Natural killer cell (primary cell): ENCODE measurements around the gene EVI5L. TPM values are rescaled to one million over a fixed set of nuclear protein-coding genes. Genes with fewer than 3 reads are reported as not detected.
A peak's percentile ranks its signal among the peaks of the same experiment; 100 is the strongest.

Experiments
- ATAC-seq, 3 donors: fragments of 150-1000 bp in 2 of 3; fragments of 200-7000 bp in 1 of 3; cut with Tn5 transposase; 1 replicate in 1 of 3; 2 replicates in 2 of 3; pipeline ENCODE4 v1.10.0; 2021; ENCODE audit warnings: mild to moderate bottlenecking in 2 of 3, moderate library complexity in 2 of 3
- DNase-seq, 2 donors: peaks; one replicate each; pipeline versions ENCODE4 v3.0.0 to v3.0.0-alpha.2; 2013 to 2021; ENCODE audit warnings: mixed read lengths in 1 of 2
- H3K27ac ChIP-seq: one replicate; pipeline ENCODE4 v1.5.1; 2013; ENCODE audit warnings: mild to moderate bottlenecking, low read length
- H3K27me3 ChIP-seq: one replicate; pipeline ENCODE4 v1.6.1; 2013; ENCODE audit warnings: low read length; ENCODE audit not compliant: control insufficient read depth, insufficient read depth
- H3K36me3 ChIP-seq: one replicate; pipeline ENCODE4 v1.6.1; 2013; ENCODE audit warnings: low read length; ENCODE audit not compliant: control insufficient read depth, insufficient read depth
- H3K4me1 ChIP-seq: one replicate; pipeline ENCODE4 v1.6.1; 2013; ENCODE audit warnings: low read length; ENCODE audit not compliant: control insufficient read depth, insufficient read depth
- H3K4me3 ChIP-seq: one replicate; pipeline ENCODE4 v1.5.1; 2013; ENCODE audit warnings: low read length
- H3K9me3 ChIP-seq: one replicate; pipeline ENCODE4 v1.6.1; 2013; ENCODE audit warnings: low read length; ENCODE audit not compliant: control insufficient read depth, insufficient read depth
- H3K27ac Mint-ChIP-seq, 2 donors: one replicate each; pipeline ENCODE4 v1.8.0; 2022; ENCODE audit warnings: mild to moderate bottlenecking in 2 of 2, mixed read lengths in 2 of 2, moderate library complexity in 1 of 2
- H3K27me3 Mint-ChIP-seq, 2 donors: one replicate each; pipeline ENCODE4 v1.8.0; 2022; ENCODE audit warnings: low read depth in 2 of 2, mixed read lengths in 2 of 2
- H3K36me3 Mint-ChIP-seq: one replicate; pipeline ENCODE4 v1.8.0; 2022; ENCODE audit warnings: mixed read lengths
- H3K4me1 Mint-ChIP-seq, 2 donors: one replicate each; pipeline ENCODE4 v1.8.0; 2022; ENCODE audit warnings: mixed read lengths in 2 of 2
- H3K4me3 Mint-ChIP-seq: one replicate; pipeline ENCODE4 v1.8.0; 2022; ENCODE audit warnings: mild to moderate bottlenecking, moderate library complexity, mixed read lengths
- H3K9me3 Mint-ChIP-seq, 2 donors: one replicate each; pipeline ENCODE4 v1.8.0; 2022; ENCODE audit warnings: mixed read lengths in 2 of 2
- CTCF ChIP-seq: fragments of 200-600 bp; IDR thresholded peaks from one replicate; pipeline ENCODE4 v1.8.0; 2022; ENCODE audit warnings: antibody characterized with exemption
- WGBS: methylation state at CpG from one replicate; pipeline ENCODE4 v1.1.7; 2013; ENCODE audit warnings: missing lambda C conversion rate; ENCODE audit not compliant: insufficient coverage; 5-methylcytosine and 5-hydroxymethylcytosine counted together
- intact Hi-C: fragments of 100-400 bp; cut with micrococcal nuclease; formaldehyde crosslinking; loops from one replicate; pipeline ENCODE4 v1.14.2; 2022
- total RNA-seq, 4 donors: library from RNA; stranded (reverse); fragments of 120-200 nt in 1 of 4; gene quantifications; one replicate each; pipeline versions ENCODE4 v1.2.3 to v1.2.4, GENCODE V29; 2013 to 2022

EVI5L gene
- total RNA-seq, 3 donors from 2014 or later (not counting 1 experiment from before 2014, with no cell fraction given) = 9.6 to 13.5 (median 11.3) TPM

GRCh38 chr19:7911508-7912143, 81.6 kb downstream of the EVI5L start:
- Mint-ChIP-seq H3K36me3 (no peaks in the 10 kb centered on the region), H3K9me3 (no peaks in the 10 kb centered on the region), H3K4me3 (no peak overlapping the region), H3K27me3 (peaks cover 0 to 13% of the 10 kb centered on the region in 2 donors), H3K4me1 (peaks cover 0 to 20% of the 10 kb centered on the region in 2 donors), H3K27ac (no peak overlapping the region)
- TF ChIP-seq CTCF = no peak
- intact Hi-C loops = no loop called here
- no peak for ATAC-seq
- H3K4me1 ChIP-seq = peaks cover 13% of the 10 kb centered on the region
- H3K36me3 ChIP-seq = peaks cover 32% of the 10 kb centered on the region
- 96% methylated on average over 18 of the region's 18 CpGs for WGBS
- no peaks in the 10 kb centered on the region for H3K9me3 ChIP-seq
- DNase-seq = no peak
- H3K27me3 ChIP-seq = peaks cover 13% of the 10 kb centered on the region
- no peak overlapping the region for H3K4me3 ChIP-seq
- no peak overlapping the region for H3K27ac ChIP-seq

GRCh38 chr19:7912144-7912696, 82.2 kb downstream of the EVI5L start:
- Mint-ChIP-seq H3K27ac (no peak overlapping the region), H3K36me3 (no peaks in the 10 kb centered on the region), H3K4me1 (peaks cover 5 to 20% of the 10 kb centered on the region in 2 donors), H3K27me3 (peaks cover 0 to 16% of the 10 kb centered on the region in 2 donors), H3K4me3 (no peak overlapping the region), H3K9me3 (no peaks in the 10 kb centered on the region)
- peaks cover 18% of the 10 kb centered on the region for H3K4me1 ChIP-seq
- no peak overlapping the region for H3K4me3 ChIP-seq
- WGBS = 96% methylated on average over 31 of the region's 31 CpGs
- no peak for DNase-seq
- peaks cover 17% of the 10 kb centered on the region for H3K27me3 ChIP-seq
- no peaks in the 10 kb centered on the region for H3K9me3 ChIP-seq
- H3K27ac ChIP-seq = no peak overlapping the region
- no peak for ATAC-seq
- intact Hi-C loops = no loop called here
- TF ChIP-seq CTCF = no peak
- H3K36me3 ChIP-seq = peaks cover 32% of the 10 kb centered on the region

- 96% methylated on average over 33 of the region's 39 CpGs for WGBS
- no peak for DNase-seq
- peak overlapping the region in 1 of 2 donors; percentile 5 for H3K27ac Mint-ChIP-seq
Observed at GRCh38 chr19:7912697-7913564, 82.9 kb downstream of the EVI5L start.

More at GRCh38 chr19:7912697-7913564, 82.9 kb downstream of the EVI5L start:
- H3K4me1 ChIP-seq = peaks cover 20% of the 10 kb centered on the region
- peaks cover 5 to 17% of the 10 kb centered on the region in 2 donors for H3K4me1 Mint-ChIP-seq
- H3K27me3 ChIP-seq = peaks cover 19% of the 10 kb centered on the region
- intact Hi-C loops = no loop called here
- no peak overlapping the region for H3K4me3 ChIP-seq
- no peak overlapping the region for H3K27ac ChIP-seq
- ATAC-seq = no peak
- H3K27me3 Mint-ChIP-seq = peaks cover 0 to 18% of the 10 kb centered on the region in 2 donors
- no peak for TF ChIP-seq CTCF
- H3K36me3 ChIP-seq = peaks cover 32% of the 10 kb centered on the region
- H3K4me3 Mint-ChIP-seq = peak overlapping the region; percentile 43
- no peaks in the 10 kb centered on the region for H3K9me3 Mint-ChIP-seq
- no peaks in the 10 kb centered on the region for H3K9me3 ChIP-seq
- H3K36me3 Mint-ChIP-seq = no peaks in the 10 kb centered on the region
